HEK293 (cell line): ENCODE data around the gene G3BP1.

Experiments used
- FEZF1 ChIP-seq: fragments of 450-650 bp; formaldehyde crosslinking; IDR thresholded peaks from 2 replicates; pipeline ENCODE4 v1.5.1; 2016; ENCODE audit warnings: missing biosample characterization, missing genetic modification characterization
- KLF10 ChIP-seq: fragments of 450-650 bp; IDR thresholded peaks from 2 replicates; pipeline ENCODE4 v1.5.1; 2018; ENCODE audit warnings: missing biosample characterization, mild to moderate bottlenecking, missing genetic modification characterization
- KLF9 ChIP-seq: fragments of 450-650 bp; formaldehyde crosslinking; IDR thresholded peaks from 2 replicates; pipeline ENCODE4 v1.5.1; 2016; ENCODE audit warnings: missing biosample characterization, missing genetic modification characterization, low read depth
- SETDB1 ChIP-seq: IDR thresholded peaks from one replicate; pipeline ENCODE4 v1.6.1; 2017; ENCODE audit warnings: mild to moderate bottlenecking, low read length, moderate library complexity, mixed read lengths; ENCODE audit not compliant: insufficient read length
- ZBTB10 ChIP-seq: fragments of 450-650 bp; formaldehyde crosslinking; IDR thresholded peaks from 2 replicates; pipeline ENCODE4 v1.5.1; 2016; ENCODE audit warnings: missing biosample characterization, missing genetic modification characterization
- ZBTB7A ChIP-seq: fragments of 450-650 bp; formaldehyde crosslinking; IDR thresholded peaks from 2 replicates; pipeline ENCODE4 v1.5.1; 2016; ENCODE audit warnings: low read depth, missing biosample characterization, missing genetic modification characterization
- ZEB2 ChIP-seq: fragments of 450-650 bp; formaldehyde crosslinking; IDR thresholded peaks from 2 replicates; pipeline ENCODE4 v1.5.1; 2016; ENCODE audit warnings: missing biosample characterization, missing genetic modification characterization
- ZFP37 ChIP-seq: fragments of 450-650 bp; formaldehyde crosslinking; IDR thresholded peaks from 2 replicates; pipeline ENCODE4 v1.5.1; 2016; ENCODE audit warnings: missing biosample characterization, missing genetic modification characterization
- ZNF138 ChIP-seq: fragments of 450-650 bp; formaldehyde crosslinking; IDR thresholded peaks from 2 replicates; pipeline ENCODE4 v1.5.1; 2016; ENCODE audit warnings: missing biosample characterization, missing genetic modification characterization, borderline replicate concordance
- ZNF16 ChIP-seq: fragments of 450-650 bp; formaldehyde crosslinking; IDR thresholded peaks from 2 replicates; pipeline ENCODE4 v1.5.1; 2016; ENCODE audit warnings: low read depth, missing biosample characterization, missing genetic modification characterization
- ZNF2 ChIP-seq: fragments of 450-650 bp; formaldehyde crosslinking; IDR thresholded peaks from 2 replicates; pipeline ENCODE4 v1.5.1; 2016; ENCODE audit warnings: missing biosample characterization, missing genetic modification characterization
- ZNF221 ChIP-seq: fragments of 450-650 bp; formaldehyde crosslinking; IDR thresholded peaks from 2 replicates; pipeline ENCODE4 v1.5.1; 2017; ENCODE audit warnings: missing biosample characterization, missing genetic modification characterization, borderline replicate concordance
- ZNF335 ChIP-seq: fragments of 450-650 bp; formaldehyde crosslinking; conservative IDR thresholded peaks from 2 replicates; pipeline ENCODE4 v1.5.1; 2016; ENCODE audit warnings: missing biosample characterization, missing genetic modification characterization
- ZNF391 ChIP-seq: fragments of 450-650 bp; formaldehyde crosslinking; IDR thresholded peaks from 2 replicates; pipeline ENCODE4 v1.5.1; 2016; ENCODE audit warnings: low read depth, missing biosample characterization, missing genetic modification characterization, borderline replicate concordance
- ZNF600 ChIP-seq: fragments of 450-650 bp; formaldehyde crosslinking; IDR thresholded peaks from 2 replicates; pipeline ENCODE4 v1.5.1; 2016; ENCODE audit warnings: missing biosample characterization, missing genetic modification characterization
- ZNF654 ChIP-seq: fragments of 450-650 bp; formaldehyde crosslinking; IDR thresholded peaks from 2 replicates; pipeline ENCODE4 v1.5.1; 2016; ENCODE audit warnings: low read depth, missing biosample characterization, missing genetic modification characterization
- ZNF660 ChIP-seq: fragments of 450-650 bp; IDR thresholded peaks from 2 replicates; pipeline ENCODE4 v1.5.1; 2018; ENCODE audit warnings: missing biosample characterization, mild to moderate bottlenecking, missing genetic modification characterization
- ZNF785 ChIP-seq: fragments of 450-650 bp; formaldehyde crosslinking; IDR thresholded peaks from 2 replicates; pipeline ENCODE4 v1.5.1; 2016; ENCODE audit warnings: missing biosample characterization, missing genetic modification characterization
- ZNF792 ChIP-seq: fragments of 450-650 bp; formaldehyde crosslinking; IDR thresholded peaks from 2 replicates; pipeline ENCODE4 v1.5.1; 2016; ENCODE audit warnings: missing biosample characterization, missing genetic modification characterization
- TF ChIP-seq, protein P1 (sequence below): fragments of 450-650 bp; formaldehyde crosslinking; IDR thresholded peaks from 2 replicates; pipeline ENCODE4 v1.5.1; 2016; ENCODE audit warnings: missing biosample characterization, missing genetic modification characterization
- TF ChIP-seq, protein P2 (sequence below): fragments of 450-650 bp; formaldehyde crosslinking; conservative IDR thresholded peaks from 2 replicates; pipeline ENCODE4 v1.5.1; 2016; ENCODE audit warnings: low read depth, missing biosample characterization, missing genetic modification characterization
- TF ChIP-seq, protein P3 (sequence below): fragments of 450-650 bp; formaldehyde crosslinking; IDR thresholded peaks from 2 replicates; pipeline ENCODE4 v1.5.1; 2016; ENCODE audit warnings: missing biosample characterization, missing genetic modification characterization
- TF ChIP-seq, protein P4 (sequence below): fragments of 450-650 bp; formaldehyde crosslinking; IDR thresholded peaks from 2 replicates; pipeline ENCODE4 v1.5.1; 2017; ENCODE audit warnings: missing biosample characterization, missing genetic modification characterization

Gene G3BP1

DNA sequence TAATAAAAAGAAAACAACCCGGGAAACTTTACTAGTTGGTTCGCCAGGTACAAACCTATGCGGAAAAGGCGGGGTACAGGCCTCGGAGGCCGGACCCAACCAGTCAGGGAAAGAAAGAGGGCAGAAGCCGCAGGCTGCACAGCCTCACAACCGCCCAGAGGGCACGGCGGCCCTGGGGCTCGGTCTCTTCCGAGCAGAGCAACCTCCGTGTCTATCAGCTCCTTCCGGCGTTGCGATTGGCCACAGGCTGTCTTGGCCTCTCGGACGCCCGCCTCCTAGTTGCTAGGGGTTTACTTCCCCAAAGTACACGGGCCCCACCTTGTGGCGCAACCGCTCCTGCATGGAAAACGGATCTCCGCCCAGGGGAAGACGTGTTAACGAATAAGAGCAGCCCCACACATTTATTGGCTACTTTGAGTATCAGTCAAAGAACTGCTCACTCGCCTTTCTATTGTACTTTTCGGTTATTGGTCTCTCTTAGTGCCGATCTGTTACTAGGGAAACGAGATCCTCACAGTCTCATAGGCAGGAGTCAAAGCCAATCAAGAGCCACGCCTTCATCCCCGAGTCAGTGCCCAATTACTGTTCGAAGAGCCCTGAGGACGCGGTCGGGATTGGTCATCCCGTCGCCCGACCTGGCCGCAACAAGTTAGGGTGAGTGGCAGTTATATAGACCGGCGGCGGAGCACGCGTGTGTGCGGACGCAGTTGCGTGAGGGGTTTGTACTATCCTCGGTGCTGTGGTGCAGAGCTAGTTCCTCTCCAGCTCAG is at the start of gene G3BP1 (continued):
- TF ChIP-seq, protein P1, sequence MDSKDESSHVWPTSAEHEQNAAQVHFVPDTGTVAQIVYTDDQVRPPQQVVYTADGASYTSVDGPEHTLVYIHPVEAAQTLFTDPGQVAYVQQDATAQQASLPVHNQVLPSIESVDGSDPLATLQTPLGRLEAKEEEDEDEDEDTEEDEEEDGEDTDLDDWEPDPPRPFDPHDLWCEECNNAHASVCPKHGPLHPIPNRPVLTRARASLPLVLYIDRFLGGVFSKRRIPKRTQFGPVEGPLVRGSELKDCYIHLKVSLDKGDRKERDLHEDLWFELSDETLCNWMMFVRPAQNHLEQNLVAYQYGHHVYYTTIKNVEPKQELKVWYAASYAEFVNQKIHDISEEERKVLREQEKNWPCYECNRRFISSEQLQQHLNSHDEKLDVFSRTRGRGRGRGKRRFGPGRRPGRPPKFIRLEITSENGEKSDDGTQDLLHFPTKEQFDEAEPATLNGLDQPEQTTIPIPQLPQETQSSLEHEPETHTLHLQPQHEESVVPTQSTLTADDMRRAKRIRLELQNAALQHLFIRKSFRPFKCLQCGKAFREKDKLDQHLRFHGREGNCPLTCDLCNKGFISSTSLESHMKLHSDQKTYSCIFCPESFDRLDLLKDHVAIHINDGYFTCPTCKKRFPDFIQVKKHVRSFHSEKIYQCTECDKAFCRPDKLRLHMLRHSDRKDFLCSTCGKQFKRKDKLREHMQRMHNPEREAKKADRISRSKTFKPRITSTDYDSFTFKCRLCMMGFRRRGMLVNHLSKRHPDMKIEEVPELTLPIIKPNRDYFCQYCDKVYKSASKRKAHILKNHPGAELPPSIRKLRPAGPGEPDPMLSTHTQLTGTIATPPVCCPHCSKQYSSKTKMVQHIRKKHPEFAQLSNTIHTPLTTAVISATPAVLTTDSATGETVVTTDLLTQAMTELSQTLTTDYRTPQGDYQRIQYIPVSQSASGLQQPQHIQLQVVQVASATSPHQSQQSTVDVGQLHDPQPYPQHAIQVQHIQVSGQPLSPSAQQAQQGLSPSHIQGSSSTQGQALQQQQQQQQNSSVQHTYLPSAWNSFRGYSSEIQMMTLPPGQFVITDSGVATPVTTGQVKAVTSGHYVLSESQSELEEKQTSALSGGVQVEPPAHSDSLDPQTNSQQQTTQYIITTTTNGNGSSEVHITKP (tag by site-specific recombination), result peak; percentile 65
- TF ChIP-seq SETDB1, result peak; percentile 27
- TF ChIP-seq ZNF660 (tag by site-specific recombination), result peak; percentile 88; the same call in 1 of the 2 replicates
- TF ChIP-seq, protein P2, sequence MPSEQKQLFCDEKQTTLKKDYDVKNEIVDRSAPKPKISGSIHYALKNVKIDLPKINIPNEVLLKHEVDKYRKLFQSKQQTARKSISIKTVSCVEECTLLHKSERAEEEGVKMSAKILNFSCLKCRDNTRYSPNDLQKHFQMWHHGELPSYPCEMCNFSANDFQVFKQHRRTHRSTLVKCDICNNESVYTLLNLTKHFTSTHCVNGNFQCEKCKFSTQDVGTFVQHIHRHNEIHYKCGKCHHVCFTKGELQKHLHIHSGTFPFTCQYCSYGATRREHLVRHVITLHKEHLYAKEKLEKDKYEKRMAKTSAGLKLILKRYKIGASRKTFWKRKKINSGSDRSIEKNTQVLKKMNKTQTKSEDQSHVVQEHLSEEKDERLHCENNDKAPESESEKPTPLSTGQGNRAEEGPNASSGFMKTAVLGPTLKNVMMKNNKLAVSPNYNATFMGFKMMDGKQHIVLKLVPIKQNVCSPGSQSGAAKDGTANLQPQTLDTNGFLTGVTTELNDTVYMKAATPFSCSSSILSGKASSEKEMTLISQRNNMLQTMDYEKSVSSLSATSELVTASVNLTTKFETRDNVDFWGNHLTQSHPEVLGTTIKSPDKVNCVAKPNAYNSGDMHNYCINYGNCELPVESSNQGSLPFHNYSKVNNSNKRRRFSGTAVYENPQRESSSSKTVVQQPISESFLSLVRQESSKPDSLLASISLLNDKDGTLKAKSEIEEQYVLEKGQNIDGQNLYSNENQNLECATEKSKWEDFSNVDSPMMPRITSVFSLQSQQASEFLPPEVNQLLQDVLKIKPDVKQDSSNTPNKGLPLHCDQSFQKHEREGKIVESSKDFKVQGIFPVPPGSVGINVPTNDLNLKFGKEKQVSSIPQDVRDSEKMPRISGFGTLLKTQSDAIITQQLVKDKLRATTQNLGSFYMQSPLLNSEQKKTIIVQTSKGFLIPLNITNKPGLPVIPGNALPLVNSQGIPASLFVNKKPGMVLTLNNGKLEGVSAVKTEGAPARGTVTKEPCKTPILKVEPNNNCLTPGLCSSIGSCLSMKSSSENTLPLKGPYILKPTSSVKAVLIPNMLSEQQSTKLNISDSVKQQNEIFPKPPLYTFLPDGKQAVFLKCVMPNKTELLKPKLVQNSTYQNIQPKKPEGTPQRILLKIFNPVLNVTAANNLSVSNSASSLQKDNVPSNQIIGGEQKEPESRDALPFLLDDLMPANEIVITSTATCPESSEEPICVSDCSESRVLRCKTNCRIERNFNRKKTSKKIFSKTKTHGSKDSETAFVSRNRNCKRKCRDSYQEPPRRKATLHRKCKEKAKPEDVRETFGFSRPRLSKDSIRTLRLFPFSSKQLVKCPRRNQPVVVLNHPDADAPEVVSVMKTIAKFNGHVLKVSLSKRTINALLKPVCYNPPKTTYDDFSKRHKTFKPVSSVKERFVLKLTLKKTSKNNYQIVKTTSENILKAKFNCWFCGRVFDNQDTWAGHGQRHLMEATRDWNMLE, result peak; percentile 11; the same call in 1 of the 2 replicates
- no peak for TF ChIP-seq ZNF16 (tag by site-specific recombination)
- no peak; the same call in 1 of the 2 replicates for TF ChIP-seq ZBTB10
- no peak for TF ChIP-seq ZNF138 (tag by site-specific recombination)
- TF ChIP-seq ZNF2 (tag by site-specific recombination), result peak; percentile 56
- peak; percentile 66 for TF ChIP-seq ZNF654 (tag by site-specific recombination)
- peak; percentile 42; the same call in 1 of the 2 replicates for TF ChIP-seq ZEB2
- TF ChIP-seq ZNF600, result peak; percentile 41; the same call in 1 of the 2 replicates
- TF ChIP-seq ZNF792 (tag by site-specific recombination), result no peak
- peak; percentile 32; the same call in 1 of the 2 replicates for TF ChIP-seq ZNF335 (tag by site-specific recombination)
- TF ChIP-seq KLF10 (tag by site-specific recombination), result peak; percentile 93
- TF ChIP-seq ZNF391, result no peak
- TF ChIP-seq, protein P3, sequence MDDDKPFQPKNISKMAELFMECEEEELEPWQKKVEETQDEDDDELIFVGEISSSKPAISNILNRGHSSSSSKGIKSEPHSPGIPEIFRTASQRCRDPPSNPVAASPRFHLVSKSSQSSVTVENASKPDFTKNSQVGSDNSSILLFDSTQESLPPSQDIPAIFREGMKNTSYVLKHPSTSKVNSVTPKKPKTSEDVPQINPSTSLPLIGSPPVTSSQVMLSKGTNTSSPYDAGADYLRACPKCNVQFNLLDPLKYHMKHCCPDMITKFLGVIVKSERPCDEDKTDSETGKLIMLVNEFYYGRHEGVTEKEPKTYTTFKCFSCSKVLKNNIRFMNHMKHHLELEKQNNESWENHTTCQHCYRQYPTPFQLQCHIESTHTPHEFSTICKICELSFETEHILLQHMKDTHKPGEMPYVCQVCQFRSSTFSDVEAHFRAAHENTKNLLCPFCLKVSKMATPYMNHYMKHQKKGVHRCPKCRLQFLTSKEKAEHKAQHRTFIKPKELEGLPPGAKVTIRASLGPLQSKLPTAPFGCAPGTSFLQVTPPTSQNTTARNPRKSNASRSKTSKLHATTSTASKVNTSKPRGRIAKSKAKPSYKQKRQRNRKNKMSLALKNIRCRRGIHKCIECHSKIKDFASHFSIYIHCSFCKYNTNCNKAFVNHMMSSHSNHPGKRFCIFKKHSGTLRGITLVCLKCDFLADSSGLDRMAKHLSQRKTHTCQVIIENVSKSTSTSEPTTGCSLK (tag by site-specific recombination), result no peak
- TF ChIP-seq KLF9, result peak; percentile 81
- TF ChIP-seq ZFP37 (tag by site-specific recombination), result 0 out of 2 replicates have a peak, but pooled peaks have one; percentile 7
- no peak for TF ChIP-seq ZNF221 (tag by site-specific recombination)
- peak; percentile 92 for TF ChIP-seq FEZF1
- TF ChIP-seq ZBTB7A, result no peak
- TF ChIP-seq, protein P4, sequence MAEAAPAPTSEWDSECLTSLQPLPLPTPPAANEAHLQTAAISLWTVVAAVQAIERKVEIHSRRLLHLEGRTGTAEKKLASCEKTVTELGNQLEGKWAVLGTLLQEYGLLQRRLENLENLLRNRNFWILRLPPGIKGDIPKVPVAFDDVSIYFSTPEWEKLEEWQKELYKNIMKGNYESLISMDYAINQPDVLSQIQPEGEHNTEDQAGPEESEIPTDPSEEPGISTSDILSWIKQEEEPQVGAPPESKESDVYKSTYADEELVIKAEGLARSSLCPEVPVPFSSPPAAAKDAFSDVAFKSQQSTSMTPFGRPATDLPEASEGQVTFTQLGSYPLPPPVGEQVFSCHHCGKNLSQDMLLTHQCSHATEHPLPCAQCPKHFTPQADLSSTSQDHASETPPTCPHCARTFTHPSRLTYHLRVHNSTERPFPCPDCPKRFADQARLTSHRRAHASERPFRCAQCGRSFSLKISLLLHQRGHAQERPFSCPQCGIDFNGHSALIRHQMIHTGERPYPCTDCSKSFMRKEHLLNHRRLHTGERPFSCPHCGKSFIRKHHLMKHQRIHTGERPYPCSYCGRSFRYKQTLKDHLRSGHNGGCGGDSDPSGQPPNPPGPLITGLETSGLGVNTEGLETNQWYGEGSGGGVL (tag by site-specific recombination), result no peak
- no peak for TF ChIP-seq ZNF785
